Retinal pigment epithelial cell (primary cell): Measurements from ENCODE around the gene MBNL2.

Experiments used
- DNase-seq: peaks from one replicate; pipeline ENCODE4 v3.0.0-alpha.2; 2010; ENCODE audit warnings: low read depth
- H3K4me3 ChIP-seq: 2 replicates; pipeline ENCODE4 v1.5.1; 2011; ENCODE audit warnings: mild to moderate bottlenecking, low read length, control low read depth, moderate library complexity
- TF ChIP-seq, protein P1 (sequence below): conservative IDR thresholded peaks from 2 replicates; pipeline ENCODE4 v1.5.1; 2011; ENCODE audit warnings: low read depth, low read length, control low read depth, inconsistent platforms

The MBNL2 gene

GRCh38 chr13:97194479-97194878 is 27.7 kb upstream of the MBNL2 start:
- peak; percentile 92 for DNase-seq
- no peak overlapping the region for H3K4me3 ChIP-seq
- TF ChIP-seq, protein P1, sequence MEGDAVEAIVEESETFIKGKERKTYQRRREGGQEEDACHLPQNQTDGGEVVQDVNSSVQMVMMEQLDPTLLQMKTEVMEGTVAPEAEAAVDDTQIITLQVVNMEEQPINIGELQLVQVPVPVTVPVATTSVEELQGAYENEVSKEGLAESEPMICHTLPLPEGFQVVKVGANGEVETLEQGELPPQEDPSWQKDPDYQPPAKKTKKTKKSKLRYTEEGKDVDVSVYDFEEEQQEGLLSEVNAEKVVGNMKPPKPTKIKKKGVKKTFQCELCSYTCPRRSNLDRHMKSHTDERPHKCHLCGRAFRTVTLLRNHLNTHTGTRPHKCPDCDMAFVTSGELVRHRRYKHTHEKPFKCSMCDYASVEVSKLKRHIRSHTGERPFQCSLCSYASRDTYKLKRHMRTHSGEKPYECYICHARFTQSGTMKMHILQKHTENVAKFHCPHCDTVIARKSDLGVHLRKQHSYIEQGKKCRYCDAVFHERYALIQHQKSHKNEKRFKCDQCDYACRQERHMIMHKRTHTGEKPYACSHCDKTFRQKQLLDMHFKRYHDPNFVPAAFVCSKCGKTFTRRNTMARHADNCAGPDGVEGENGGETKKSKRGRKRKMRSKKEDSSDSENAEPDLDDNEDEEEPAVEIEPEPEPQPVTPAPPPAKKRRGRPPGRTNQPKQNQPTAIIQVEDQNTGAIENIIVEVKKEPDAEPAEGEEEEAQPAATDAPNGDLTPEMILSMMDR: no peak

DNA sequence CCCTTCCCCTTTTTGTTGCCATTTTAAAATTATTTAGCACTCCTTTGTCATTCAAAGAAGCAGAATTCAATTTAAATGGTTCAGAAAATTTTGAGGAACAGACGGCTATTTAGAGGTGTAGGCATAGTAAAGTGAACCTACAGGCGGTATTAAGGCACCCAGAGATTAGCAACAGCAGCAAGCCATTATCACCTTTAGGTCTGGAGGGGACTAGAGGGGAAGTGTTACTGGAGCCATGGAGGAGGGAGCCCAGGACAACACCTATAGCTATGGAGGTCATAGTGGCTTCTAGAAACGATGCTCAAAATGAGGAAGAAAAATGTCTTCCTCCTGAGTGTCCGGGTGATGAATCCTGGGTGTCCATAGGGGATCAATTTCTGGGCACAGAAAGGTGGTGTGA is 25.8 kb upstream of the MBNL2 start:
- no peak overlapping the region for H3K4me3 ChIP-seq
- TF ChIP-seq, protein P1: no peak
- no peak for DNase-seq

DNA sequence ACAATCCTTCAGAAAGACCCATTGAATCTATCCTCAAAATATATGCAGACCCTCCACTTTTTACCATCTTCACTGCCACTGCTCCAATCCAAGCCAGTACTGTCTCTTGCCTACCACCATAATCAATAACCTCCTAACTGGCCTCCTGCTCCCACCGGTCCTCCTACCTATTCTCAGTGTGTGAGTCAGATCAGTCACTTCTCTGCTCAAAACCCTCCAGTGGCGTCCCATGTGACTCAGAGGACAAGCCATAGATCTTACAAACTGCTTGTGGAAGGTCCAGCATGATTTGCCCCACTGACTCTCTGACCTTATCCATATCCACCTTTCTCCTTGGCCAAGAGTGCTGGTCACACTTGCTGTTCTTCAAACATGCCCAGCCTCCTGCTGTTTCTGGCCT is 23.4 kb upstream of the MBNL2 start:
- TF ChIP-seq, protein P1: no peak
- no peak for DNase-seq
- H3K4me3 ChIP-seq: no peak overlapping the region

GRCh38 chr13:97199451-97199850 is 22.7 kb upstream of the MBNL2 start:
- TF ChIP-seq, protein P1: no peak
- H3K4me3 ChIP-seq: no peak overlapping the region
- DNase-seq: no peak

DNA sequence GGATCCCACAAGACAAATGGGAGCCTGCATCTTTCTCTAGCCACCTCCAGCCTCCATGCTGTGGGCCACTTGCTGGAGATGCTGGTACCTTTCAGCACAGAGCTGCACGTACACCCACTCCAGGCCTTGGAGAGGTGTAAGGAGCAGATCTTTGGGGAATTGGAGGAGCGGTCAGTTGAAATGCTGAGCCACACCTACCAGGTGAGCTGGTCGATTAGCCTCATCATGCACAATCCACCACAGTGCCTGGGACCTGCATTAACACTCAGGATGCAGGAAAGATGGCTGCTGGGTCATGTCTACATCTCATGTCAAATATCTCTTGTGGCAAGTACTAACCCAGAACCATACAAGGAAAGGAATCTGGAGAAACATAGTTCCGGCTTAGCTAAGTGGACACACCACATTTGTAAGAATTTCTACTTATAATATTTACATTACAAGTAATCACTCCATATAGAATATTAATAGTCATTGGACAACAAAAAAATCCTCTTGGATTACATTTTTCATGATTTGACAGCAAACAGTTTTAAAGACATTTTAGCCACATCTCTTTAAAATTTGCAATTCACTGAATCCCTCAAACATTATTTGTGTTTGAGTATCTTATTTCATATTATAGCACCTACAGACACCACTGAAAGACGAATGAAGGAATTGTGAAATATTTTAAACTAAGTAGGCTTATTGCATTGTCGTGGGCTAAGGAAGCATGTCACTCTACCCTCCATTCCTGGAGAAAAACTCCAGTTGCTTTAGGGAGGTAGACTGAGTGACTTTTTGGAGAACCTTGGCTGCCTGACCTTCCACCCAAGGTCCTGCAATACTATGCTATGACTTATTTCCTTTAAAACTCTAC is 21.8 kb upstream of the MBNL2 start:
- TF ChIP-seq, protein P1: no peak
- no peak for DNase-seq
- no peak overlapping the region for H3K4me3 ChIP-seq

DNA sequence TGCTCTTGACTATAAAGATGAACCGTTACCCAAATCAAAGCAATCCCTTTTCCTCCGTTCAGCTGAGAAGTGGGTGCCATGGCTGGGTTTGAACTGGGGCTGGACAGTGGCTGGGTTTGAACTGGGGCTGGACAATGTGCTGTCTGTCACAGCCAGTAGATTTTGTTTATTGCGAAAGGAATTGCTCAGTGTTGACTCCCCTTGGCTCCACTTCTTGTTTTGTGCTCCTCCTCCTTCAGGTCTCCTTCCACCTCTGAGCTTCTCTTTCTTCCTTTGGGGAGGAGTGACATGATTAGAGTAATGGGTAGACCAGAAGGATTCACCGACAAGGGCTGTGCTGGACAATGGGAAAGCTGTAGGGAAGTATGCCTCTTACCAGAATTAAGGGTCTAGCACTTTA is 19.4 kb upstream of the MBNL2 start:
- H3K4me3 ChIP-seq: no peak overlapping the region
- TF ChIP-seq, protein P1: no peak
- no peak for DNase-seq

DNA sequence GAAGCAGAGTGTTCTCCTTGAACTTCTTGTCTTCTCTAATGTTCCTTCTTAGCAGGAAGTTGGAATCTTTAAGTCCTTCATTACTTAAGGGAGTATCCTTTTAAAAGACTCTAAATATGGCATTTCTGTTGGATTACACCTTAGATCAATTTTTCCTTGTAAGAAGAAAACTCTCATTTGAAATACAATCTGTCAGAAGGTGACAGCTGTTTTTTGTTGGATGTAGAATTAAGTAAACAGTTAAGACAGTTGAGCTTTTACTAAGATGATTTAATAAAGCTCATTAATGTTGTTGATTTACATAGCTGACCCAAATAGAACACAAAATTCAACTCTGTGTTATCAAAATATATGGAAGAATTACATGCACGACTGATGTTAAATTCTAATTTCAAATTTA is 16.7 kb upstream of the MBNL2 start:
- DNase-seq: no peak
- TF ChIP-seq, protein P1: no peak
- H3K4me3 ChIP-seq: no peak overlapping the region
